Glutamatergic neuron (in vitro differentiated cells): ENCODE results near the gene CEP170. TPM values are rescaled to one million over a fixed set of nuclear protein-coding genes. Genes with fewer than 3 reads are reported as not detected.
"Not testable (repeated sequence)": the region's sequence is repeated elsewhere in the genome, so short reads cannot be mapped to it uniquely, and the experiment has no call there.

Source experiments
- DNase-seq: peaks from one replicate; pipeline ENCODE4 v3.0.0; 2022
- H3K27ac Mint-ChIP-seq: one replicate; pipeline ENCODE4 v1.8.0; 2020; ENCODE audit warnings: mild to moderate bottlenecking, mixed read lengths, inconsistent platforms; ENCODE audit not compliant: unreplicated experiment
- H3K27me3 Mint-ChIP-seq: one replicate; pipeline ENCODE4 v1.8.0; 2020; ENCODE audit warnings: mild to moderate bottlenecking, moderate library complexity, mixed read lengths, inconsistent platforms; ENCODE audit not compliant: unreplicated experiment
- H3K36me3 Mint-ChIP-seq: one replicate; pipeline ENCODE4 v1.8.0; 2020; ENCODE audit warnings: mild to moderate bottlenecking, mixed read lengths, inconsistent platforms; ENCODE audit not compliant: unreplicated experiment
- H3K4me1 Mint-ChIP-seq: one replicate; pipeline ENCODE4 v1.8.0; 2020; ENCODE audit warnings: mild to moderate bottlenecking, low read depth, mixed read lengths, inconsistent platforms; ENCODE audit not compliant: unreplicated experiment
- H3K4me3 Mint-ChIP-seq: one replicate; pipeline ENCODE4 v1.8.0; 2020; ENCODE audit warnings: mild to moderate bottlenecking, mixed read lengths, inconsistent platforms; ENCODE audit not compliant: unreplicated experiment
- H3K9me3 Mint-ChIP-seq: one replicate; pipeline ENCODE4 v1.8.0; 2020; ENCODE audit warnings: mild to moderate bottlenecking, moderate library complexity, mixed read lengths, inconsistent platforms; ENCODE audit not compliant: unreplicated experiment
- CTCF ChIP-seq: fragments of 200-600 bp; sonication (generic); IDR thresholded peaks from one replicate; pipeline ENCODE4 v1.5.0; 2021; ENCODE audit not compliant: partially characterized antibody, unreplicated experiment
- total RNA-seq: library from RNA; stranded (reverse); fragmentation: NEBNext Ultra II Directional; extraction: Animal tissue kit (Norgen Biotek cat#: 25700); gene quantifications from one replicate; pipeline ENCODE4 v1.2.1, GENCODE V29; 2021; ENCODE audit not compliant: unreplicated experiment

The CEP170 gene
- total RNA-seq, 1 donor from 2014 or later = 450 TPM

GRCh38 chr1:243149120-243149519 lies 106.0 kb downstream of the CEP170 start:
- H3K9me3 Mint-ChIP-seq, H3K4me1 Mint-ChIP-seq, H3K36me3 Mint-ChIP-seq, DNase-seq, H3K4me3 Mint-ChIP-seq, H3K27ac Mint-ChIP-seq, H3K27me3 Mint-ChIP-seq: not testable (repeated sequence)

- not testable (repeated sequence) for H3K9me3 Mint-ChIP-seq, H3K27me3 Mint-ChIP-seq, DNase-seq, H3K4me3 Mint-ChIP-seq, H3K27ac Mint-ChIP-seq, H3K36me3 Mint-ChIP-seq, H3K4me1 Mint-ChIP-seq
Observed at GRCh38 chr1:243147351-243147750, 107.7 kb downstream of the CEP170 start.

DNA sequence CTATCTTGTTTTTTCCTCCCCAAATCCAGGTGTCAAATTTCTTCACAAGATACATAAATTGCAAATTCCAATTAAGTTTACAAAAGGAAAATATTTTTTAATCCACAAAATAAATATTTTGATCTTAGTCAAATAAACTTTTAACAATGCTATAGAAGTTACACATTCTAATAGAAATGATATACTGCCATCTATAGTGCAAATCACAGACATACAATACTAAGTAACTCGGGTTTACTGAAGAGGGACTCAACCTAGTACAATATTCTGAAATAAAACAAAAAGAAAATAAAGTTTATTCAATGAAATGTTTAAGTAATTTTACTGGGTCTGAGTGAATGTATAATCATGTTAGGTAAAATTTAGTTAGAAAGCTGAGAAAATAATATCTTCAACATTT lies 114.6 kb downstream of the CEP170 start:
- H3K4me3 Mint-ChIP-seq, DNase-seq, H3K9me3 Mint-ChIP-seq: not testable (repeated sequence)

GRCh38 chr1:243122876-243123409 lies 132.1 kb downstream of the CEP170 start:
- H3K27ac Mint-ChIP-seq, H3K9me3 Mint-ChIP-seq: not testable (repeated sequence)

More for the DNA sequence above, 114.6 kb downstream of the CEP170 start:
- H3K27ac Mint-ChIP-seq, H3K36me3 Mint-ChIP-seq, H3K4me1 Mint-ChIP-seq, H3K27me3 Mint-ChIP-seq: not testable (repeated sequence)

DNA sequence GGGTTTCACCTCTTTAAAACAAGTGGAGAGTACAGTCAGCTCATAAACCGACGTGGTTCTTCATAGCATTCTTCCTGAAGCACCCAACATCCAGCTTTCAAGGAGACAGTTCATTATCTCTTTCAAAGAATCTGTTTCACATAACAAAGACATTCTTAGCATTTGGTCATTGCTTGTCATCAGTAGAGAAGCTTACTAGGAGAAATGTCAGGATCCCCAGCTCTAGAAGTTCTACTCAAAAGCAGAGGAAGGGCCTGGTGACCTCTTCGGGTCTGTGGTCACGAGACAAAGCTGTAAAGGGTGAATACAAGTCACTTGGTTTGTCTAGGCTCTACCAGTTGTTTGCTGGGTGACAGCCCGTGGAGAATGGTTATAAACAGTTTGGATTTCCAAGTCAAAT lies 133.1 kb downstream of the CEP170 start:
- not testable (repeated sequence) for H3K27me3 Mint-ChIP-seq, H3K9me3 Mint-ChIP-seq, H3K4me3 Mint-ChIP-seq, H3K4me1 Mint-ChIP-seq, DNase-seq, H3K36me3 Mint-ChIP-seq, H3K27ac Mint-ChIP-seq

More at GRCh38 chr1:243122876-243123409, 132.1 kb downstream of the CEP170 start:
- not testable (repeated sequence) for H3K4me1 Mint-ChIP-seq, DNase-seq, H3K36me3 Mint-ChIP-seq, H3K27me3 Mint-ChIP-seq, H3K4me3 Mint-ChIP-seq

GRCh38 chr1:243118601-243119322 lies 136.3 kb downstream of the CEP170 start:
- DNase-seq, H3K4me3 Mint-ChIP-seq, H3K27me3 Mint-ChIP-seq, H3K9me3 Mint-ChIP-seq, H3K4me1 Mint-ChIP-seq, H3K27ac Mint-ChIP-seq, H3K36me3 Mint-ChIP-seq: not testable (repeated sequence)
- TF ChIP-seq CTCF = peak; percentile 26

GRCh38 chr1:243116187-243116586 lies 138.9 kb downstream of the CEP170 start:
- not testable (repeated sequence) for H3K36me3 Mint-ChIP-seq, DNase-seq, H3K9me3 Mint-ChIP-seq, H3K4me1 Mint-ChIP-seq, H3K27me3 Mint-ChIP-seq, H3K27ac Mint-ChIP-seq, H3K4me3 Mint-ChIP-seq

DNA sequence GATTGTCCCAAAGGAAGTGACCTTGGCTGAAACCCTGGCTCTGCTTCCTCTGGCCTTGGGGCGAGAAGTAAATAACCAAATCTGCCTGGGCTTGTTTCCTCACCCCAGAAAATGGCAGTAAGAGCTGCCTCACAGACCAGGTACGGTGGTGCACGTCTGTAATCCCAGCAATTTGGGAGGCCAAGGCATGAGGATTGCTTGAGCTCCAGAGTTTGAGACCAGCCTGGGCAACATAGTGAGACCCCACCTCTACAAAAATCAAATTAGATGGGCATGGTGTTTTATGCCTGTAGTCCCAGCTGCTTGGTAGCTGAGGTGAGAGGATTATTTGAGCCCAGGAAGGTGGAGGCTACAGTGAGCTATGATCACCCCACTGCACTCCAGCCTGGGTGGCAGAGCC lies 140.3 kb downstream of the CEP170 start:
- H3K4me1 Mint-ChIP-seq, H3K4me3 Mint-ChIP-seq, H3K36me3 Mint-ChIP-seq, H3K27me3 Mint-ChIP-seq, DNase-seq, H3K27ac Mint-ChIP-seq, H3K9me3 Mint-ChIP-seq: not testable (repeated sequence)

DNA sequence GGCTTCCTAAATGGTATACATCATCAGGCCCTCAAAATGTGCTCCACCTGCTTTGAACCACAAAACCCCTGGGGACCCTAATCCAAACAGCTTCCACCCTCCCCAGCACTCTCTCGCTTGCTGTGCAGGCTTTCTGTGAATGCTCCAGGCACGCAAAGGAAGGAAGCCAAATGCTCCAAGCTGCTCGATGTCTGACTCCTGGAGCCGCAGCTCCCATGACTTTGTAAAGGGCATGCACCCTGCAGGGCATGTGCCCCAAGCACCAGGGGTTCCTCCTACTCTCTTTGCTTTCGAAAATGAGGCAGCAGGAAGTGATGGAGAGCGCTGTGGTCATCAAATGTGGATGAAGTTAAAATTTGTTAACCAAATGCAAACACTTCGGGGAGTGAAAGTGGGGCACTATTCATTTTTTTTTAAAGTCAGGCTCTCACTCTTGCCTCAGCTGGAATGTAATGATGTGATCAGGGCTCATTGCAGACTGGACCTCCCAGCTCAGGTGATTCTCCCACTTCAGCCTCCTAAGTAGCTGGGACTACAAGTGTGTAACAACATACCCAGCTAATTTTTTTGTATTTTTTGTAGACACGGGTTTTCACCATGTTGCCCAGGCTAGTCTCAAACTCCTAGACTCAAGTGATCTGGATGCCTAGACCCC lies 140.9 kb downstream of the CEP170 start:
- H3K27ac Mint-ChIP-seq = peak overlapping the region; percentile 67
- not testable (repeated sequence) for H3K9me3 Mint-ChIP-seq, H3K36me3 Mint-ChIP-seq, H3K27me3 Mint-ChIP-seq
- H3K4me3 Mint-ChIP-seq = peak overlapping the region; percentile 43
- peak; percentile 58 for DNase-seq
- peaks cover 14% of the 10 kb centered on the region for H3K4me1 Mint-ChIP-seq

GRCh38 chr1:243107171-243107570 lies 147.9 kb downstream of the CEP170 start:
- DNase-seq, H3K4me1 Mint-ChIP-seq, H3K27ac Mint-ChIP-seq, H3K36me3 Mint-ChIP-seq, H3K4me3 Mint-ChIP-seq, H3K9me3 Mint-ChIP-seq, H3K27me3 Mint-ChIP-seq: not testable (repeated sequence)

DNA sequence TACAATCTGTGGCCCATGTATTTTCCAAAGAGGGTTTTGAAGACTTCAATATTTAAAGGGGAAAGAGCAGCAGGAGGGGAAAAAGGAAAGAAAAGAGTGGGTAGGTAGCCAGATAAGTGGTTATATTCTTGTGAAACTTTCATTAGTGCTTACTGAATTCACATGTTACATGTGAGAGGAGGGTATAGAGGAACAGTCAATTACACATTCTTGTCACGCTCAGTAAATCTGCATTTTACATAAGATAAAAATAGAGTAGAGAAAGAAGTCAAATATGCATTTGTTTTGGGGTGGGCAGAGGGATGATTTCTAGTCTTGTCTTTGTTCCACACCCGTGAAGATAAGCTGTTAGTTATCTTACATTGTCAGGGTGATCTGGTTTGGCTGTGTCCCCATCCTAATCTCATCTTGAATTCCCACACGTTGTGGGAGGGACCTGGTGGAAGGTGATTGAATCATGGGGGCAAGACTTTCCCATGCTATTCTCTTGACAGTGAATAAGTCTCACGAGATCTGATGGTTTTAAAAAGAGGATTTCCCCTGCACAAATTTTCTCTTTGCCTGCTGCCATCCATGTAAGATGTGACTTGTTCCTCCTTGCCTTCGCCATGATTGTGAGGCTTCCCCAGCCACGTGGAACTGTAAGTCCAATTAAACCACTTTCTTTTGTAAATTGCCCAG lies 149.3 kb downstream of the CEP170 start:
- H3K27ac Mint-ChIP-seq, H3K4me1 Mint-ChIP-seq, H3K4me3 Mint-ChIP-seq, H3K27me3 Mint-ChIP-seq, DNase-seq, H3K36me3 Mint-ChIP-seq, H3K9me3 Mint-ChIP-seq: not testable (repeated sequence)
